ENCODE measurements around the gene PRR12.

The PRR12 gene

DNA sequence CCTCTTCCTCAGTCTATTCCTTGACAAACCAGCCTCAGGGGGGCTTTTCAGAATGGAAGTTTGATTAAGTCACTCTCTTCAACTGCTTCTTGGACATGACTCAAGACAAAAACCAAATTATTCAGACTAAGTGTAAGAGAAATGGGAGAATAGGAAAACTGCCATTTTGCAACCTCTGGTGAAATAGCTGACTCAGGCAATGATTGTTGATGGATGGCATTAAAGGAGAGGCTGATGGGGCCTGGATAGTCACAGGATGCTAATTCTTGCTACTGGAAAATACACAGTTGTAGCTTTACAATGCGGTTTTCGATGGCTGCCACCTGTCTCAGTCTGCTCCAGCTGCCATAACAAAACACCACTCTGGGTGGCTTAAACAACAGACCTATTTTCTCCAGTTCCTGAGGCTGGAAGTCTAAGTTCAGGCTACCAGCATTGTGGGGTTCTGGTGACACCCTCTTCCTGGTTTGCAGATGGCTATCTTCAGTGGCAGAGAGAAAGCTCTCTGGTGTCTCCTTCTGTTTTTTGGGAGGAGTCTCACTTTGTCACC lies 16.7 kb upstream of the PRR12 start:
- H3K36me3 Mint-ChIP-seq (ENCODE audit: low read depth): peaks cover 33% of the 10 kb centered on the region
- H3K4me1 Mint-ChIP-seq: peaks cover 31% of the 10 kb centered on the region
- H3K4me3 Mint-ChIP-seq: no peak overlapping the region
- DNase-seq: no peak
- no peak overlapping the region for H3K27ac Mint-ChIP-seq
- H3K27me3 Mint-ChIP-seq (ENCODE audit: low read depth, poor library complexity): peaks cover 2% of the 10 kb centered on the region
- TF ChIP-seq, protein P1, sequence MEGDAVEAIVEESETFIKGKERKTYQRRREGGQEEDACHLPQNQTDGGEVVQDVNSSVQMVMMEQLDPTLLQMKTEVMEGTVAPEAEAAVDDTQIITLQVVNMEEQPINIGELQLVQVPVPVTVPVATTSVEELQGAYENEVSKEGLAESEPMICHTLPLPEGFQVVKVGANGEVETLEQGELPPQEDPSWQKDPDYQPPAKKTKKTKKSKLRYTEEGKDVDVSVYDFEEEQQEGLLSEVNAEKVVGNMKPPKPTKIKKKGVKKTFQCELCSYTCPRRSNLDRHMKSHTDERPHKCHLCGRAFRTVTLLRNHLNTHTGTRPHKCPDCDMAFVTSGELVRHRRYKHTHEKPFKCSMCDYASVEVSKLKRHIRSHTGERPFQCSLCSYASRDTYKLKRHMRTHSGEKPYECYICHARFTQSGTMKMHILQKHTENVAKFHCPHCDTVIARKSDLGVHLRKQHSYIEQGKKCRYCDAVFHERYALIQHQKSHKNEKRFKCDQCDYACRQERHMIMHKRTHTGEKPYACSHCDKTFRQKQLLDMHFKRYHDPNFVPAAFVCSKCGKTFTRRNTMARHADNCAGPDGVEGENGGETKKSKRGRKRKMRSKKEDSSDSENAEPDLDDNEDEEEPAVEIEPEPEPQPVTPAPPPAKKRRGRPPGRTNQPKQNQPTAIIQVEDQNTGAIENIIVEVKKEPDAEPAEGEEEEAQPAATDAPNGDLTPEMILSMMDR (IDR thresholded peaks at IDR 0.05): no peak
- H3K9me3 Mint-ChIP-seq: no peaks in the 10 kb centered on the region

DNA sequence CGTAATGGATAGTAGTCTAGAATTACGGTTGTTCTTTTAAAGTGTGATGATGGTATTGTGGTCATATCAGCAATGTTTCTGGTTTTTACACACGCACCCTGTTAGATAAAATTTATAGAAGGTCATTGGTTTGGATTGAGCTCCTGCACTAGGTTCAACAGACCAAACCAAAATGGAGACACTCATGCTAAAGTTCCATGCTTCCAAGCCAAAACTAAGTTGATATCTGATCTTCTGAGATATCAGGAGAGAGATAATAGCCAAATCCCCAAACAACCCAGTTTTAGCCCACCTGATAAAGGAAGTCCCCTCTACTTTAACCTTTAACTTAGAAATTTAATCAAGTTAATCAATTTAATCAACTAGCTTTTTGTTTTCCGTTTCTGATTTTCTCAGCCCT lies 11.8 kb upstream of the PRR12 start:
- Mint-ChIP-seq H3K27me3 (ENCODE audit: low read depth, poor library complexity) (peaks cover 9% of the 10 kb centered on the region), H3K9me3 (no peaks in the 10 kb centered on the region), H3K4me3 (peak overlapping the region; percentile 95), H3K27ac (no peak overlapping the region), H3K4me1 (peaks cover 29% of the 10 kb centered on the region), H3K36me3 (ENCODE audit: low read depth) (peaks cover 18% of the 10 kb centered on the region)
- DNase-seq: no peak
- TF ChIP-seq, protein P1 (IDR thresholded peaks at IDR 0.05): no peak

DNA sequence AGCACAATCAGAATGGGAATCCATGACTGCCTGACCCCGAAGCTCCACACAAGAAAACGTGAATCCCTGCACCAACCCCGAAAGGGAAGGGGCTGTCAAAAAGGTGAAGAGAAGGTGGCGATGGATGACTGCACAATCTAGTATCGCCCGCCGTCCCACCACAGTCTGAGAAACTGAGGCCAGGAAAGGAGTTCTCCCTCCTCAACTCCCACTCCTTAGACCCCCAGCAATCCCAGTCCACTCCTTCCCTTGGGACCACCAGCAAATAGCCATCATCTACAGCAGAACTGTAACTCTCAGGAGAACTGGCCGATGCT lies 11.1 kb upstream of the PRR12 start:
- Mint-ChIP-seq H3K4me3 (peak overlapping the region; percentile 95), H3K36me3 (ENCODE audit: low read depth) (peaks cover 14% of the 10 kb centered on the region), H3K27me3 (ENCODE audit: low read depth, poor library complexity) (peaks cover 9% of the 10 kb centered on the region), H3K4me1 (peaks cover 32% of the 10 kb centered on the region), H3K9me3 (no peaks in the 10 kb centered on the region), H3K27ac (peak overlapping the region; percentile 96)
- TF ChIP-seq, protein P1 (IDR thresholded peaks at IDR 0.05): no peak
- no peak for DNase-seq

DNA sequence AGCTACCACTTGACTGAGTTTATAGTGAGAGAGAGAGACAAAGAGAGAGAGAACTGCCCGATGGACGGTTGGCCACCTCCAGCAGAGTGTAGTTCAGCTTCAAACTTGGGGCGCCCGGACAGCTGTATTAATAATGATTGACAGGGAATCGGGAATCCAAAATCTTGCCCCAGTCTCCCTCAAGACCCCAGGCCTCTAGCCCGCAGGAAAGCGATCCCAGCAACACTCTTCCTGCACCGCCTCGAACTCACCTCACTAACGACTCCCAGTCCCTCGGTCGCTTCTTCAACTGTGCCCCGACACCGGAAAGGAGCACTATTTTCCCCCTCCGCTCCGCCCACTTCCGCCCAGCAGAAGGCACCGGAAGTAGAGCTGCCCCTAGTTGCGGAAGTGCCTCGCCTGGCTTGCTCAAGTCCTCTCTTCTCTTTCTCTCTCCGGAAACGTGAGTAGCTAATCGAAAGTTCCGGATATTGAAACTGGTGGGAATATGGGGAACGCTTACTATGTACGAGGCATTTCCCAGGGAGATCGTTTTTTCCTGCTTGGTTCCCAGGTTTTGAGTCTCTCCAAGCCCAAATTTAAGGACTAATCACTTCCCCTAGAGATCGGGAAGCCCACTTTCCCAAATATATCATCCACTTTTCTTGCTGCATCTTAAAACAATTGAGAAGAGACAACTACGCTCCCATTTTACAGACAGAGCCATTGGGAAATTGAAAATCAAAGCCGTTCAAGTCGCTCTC lies 10.5 kb upstream of the PRR12 start, which contains the start of gene NOSIP:
Gene NOSIP, minus strand, starts transcription at position 293 of the 743 bp plus-strand sequence. CDS start 19,865 bp downstream, outside the sequence.
- Mint-ChIP-seq H3K9me3 (no peaks in the 10 kb centered on the region), H3K36me3 (ENCODE audit: low read depth) (peaks cover 10% of the 10 kb centered on the region), H3K4me1 (peaks cover 37% of the 10 kb centered on the region), H3K4me3 (peak within 1 kb of the TSS; percentile 95), H3K27me3 (ENCODE audit: low read depth, poor library complexity) (peaks cover 9% of the 10 kb centered on the region), H3K27ac (peak within 1 kb of the TSS; percentile 96)
- TF ChIP-seq, protein P1 (IDR thresholded peaks at IDR 0.05): no peak
- DNase-seq: peak; percentile 96

DNA sequence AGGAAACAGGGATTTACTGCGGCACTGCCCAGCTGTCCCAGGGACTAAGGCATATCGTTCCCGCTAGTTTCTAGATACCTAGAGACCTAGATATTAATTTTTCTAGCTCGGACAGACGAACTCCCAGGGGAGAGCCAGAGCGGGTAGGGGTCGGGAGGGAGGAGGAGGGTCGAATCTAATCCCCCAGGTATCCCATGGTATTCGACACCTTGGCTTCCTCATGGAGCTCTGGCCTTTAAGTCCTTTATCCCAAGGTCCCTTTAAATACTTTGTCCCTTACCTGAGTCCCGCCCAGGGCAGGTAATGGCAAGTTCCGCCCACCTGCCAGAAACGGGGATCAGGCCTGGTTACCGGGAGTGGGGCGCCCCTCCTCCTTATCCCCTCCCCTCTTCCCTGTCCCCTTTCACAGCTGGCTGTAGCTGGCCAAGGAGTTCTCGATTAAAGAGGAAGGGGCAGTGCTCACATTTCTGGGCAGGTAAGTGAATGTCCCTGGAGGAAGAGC lies 9.9 kb upstream of the PRR12 start, which contains the start of gene PRRG2:
Gene PRRG2, plus strand, starts transcription at position 310 of the 502 bp plus-strand sequence. CDS start 1,904 bp downstream, outside the sequence.
- Mint-ChIP-seq H3K27me3 (ENCODE audit: low read depth, poor library complexity) (peaks cover 9% of the 10 kb centered on the region), H3K9me3 (no peaks in the 10 kb centered on the region), H3K4me3 (peak within 1 kb of the TSS; percentile 95), H3K27ac (peak within 1 kb of the TSS; percentile 96), H3K36me3 (ENCODE audit: low read depth) (peaks cover 5% of the 10 kb centered on the region), H3K4me1 (peaks cover 39% of the 10 kb centered on the region)
- TF ChIP-seq, protein P1 (IDR thresholded peaks at IDR 0.05): no peak
- DNase-seq: no peak

All from nephron progenitor cell (in vitro differentiated cells).